GM12891 (cell line): ENCODE data around the gene SUGT1.

Experiments
- POLR2A ChIP-seq: IDR thresholded peaks from 2 replicates; pipeline ENCODE4 v1.6.1; 2011; ENCODE audit warnings: low read depth, low read length, control low read depth
- POLR2AphosphoS5 ChIP-seq: IDR thresholded peaks from 2 replicates; pipeline ENCODE4 v1.6.1; 2011; ENCODE audit warnings: low read depth, low read length, control low read depth

GRCh38 chr13:52725302-52725701 is 72.7 kb downstream of the SUGT1 start:
- TF ChIP-seq POLR2AphosphoS5 (no peak), POLR2A (no peak)
